ENCODE measurements around the gene RNF144A.

GRCh38 chr2:6993936-6994335 lies 76.7 kb downstream of the RNF144A start:
- TF ChIP-seq, protein P1, sequence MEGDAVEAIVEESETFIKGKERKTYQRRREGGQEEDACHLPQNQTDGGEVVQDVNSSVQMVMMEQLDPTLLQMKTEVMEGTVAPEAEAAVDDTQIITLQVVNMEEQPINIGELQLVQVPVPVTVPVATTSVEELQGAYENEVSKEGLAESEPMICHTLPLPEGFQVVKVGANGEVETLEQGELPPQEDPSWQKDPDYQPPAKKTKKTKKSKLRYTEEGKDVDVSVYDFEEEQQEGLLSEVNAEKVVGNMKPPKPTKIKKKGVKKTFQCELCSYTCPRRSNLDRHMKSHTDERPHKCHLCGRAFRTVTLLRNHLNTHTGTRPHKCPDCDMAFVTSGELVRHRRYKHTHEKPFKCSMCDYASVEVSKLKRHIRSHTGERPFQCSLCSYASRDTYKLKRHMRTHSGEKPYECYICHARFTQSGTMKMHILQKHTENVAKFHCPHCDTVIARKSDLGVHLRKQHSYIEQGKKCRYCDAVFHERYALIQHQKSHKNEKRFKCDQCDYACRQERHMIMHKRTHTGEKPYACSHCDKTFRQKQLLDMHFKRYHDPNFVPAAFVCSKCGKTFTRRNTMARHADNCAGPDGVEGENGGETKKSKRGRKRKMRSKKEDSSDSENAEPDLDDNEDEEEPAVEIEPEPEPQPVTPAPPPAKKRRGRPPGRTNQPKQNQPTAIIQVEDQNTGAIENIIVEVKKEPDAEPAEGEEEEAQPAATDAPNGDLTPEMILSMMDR (conservative IDR thresholded peaks at IDR 0.05 in 1 of 2, IDR thresholded peaks at IDR 0.05 in 1 of 2; ENCODE audit: extremely low read depth in 1 of 2, insufficient read depth in 1 of 2, low read depth in 1 of 2, low read length in 2 of 2), result no peak
- TF ChIP-seq EZH2 (IDR thresholded peaks at IDR 0.05; ENCODE audit: borderline replicate concordance, low read length), result no peak

Data from mammary epithelial cell (primary cell).